ENCODE data around the gene MSN.

The MSN gene

DNA sequence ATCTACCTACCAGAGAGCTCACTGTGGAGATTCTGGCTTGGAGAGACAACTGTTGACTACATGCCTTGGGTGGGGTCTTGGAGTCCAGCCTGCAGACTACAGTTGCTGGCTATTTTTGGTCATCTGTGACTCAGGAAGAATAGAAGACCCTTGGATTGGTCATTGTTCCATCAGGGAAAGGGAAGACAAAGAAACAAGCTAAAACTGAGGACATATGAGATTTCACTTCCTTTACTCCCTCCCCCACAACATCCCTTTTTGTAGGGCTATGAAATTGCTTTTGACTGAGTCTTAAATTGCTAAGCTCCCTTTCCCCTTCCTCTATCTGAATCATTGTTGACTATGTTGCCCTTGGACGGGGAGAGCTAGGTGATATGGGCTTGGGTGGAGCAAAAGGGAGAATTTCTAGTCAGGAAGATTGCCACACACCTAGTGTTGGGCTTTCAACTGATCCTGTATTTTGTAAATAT is 11.7 kb downstream of the MSN start:
- no peak overlapping the region for H3K14ac ChIP-seq (ENCODE audit: low read length)
- no peak overlapping the region for H2BK15ac ChIP-seq (ENCODE audit: low read length)
- peaks cover 0 to 2% of the 10 kb centered on the region in 2 donors for H3K36me3 ChIP-seq (replicated peaks in 1 of 2; ENCODE audit: control insufficient read depth in 2 of 2, insufficient read depth in 2 of 2, low read length in 2 of 2)
- H4K8ac ChIP-seq (ENCODE audit: low read depth, low read length), result no peak overlapping the region
- no peak overlapping the region for H2AK5ac ChIP-seq (ENCODE audit: low read depth, low read length)
- no peak overlapping the region for H2BK12ac ChIP-seq (ENCODE audit: low read length)
- H3K18ac ChIP-seq (ENCODE audit: low read length), result no peak overlapping the region
- no peak overlapping the region for H3K9ac ChIP-seq (ENCODE audit: low read depth, low read length, poor library complexity)
- H3K27ac ChIP-seq (replicated peaks; ENCODE audit: low read length), result no peak overlapping the region
- no peak overlapping the region for H2AFZ ChIP-seq (ENCODE audit: low read length)
- H3K4ac ChIP-seq (ENCODE audit: low read length), result no peak overlapping the region
- no peak overlapping the region for H2BK120ac ChIP-seq (ENCODE audit: low read depth, low read length)
- H3K4me3 ChIP-seq (ENCODE audit: low read length in 2 of 2), result no peak overlapping the region
- no peak overlapping the region for H4K91ac ChIP-seq (ENCODE audit: low read depth, low read length, poor library complexity)
- H3K23ac ChIP-seq (ENCODE audit: low read depth, low read length, poor library complexity), result no peak overlapping the region
- H3K79me1 ChIP-seq (ENCODE audit: low read depth, low read length), result no peaks in the 10 kb centered on the region
- H3K4me1 ChIP-seq (ENCODE audit: control insufficient read depth in 2 of 2, insufficient read depth in 1 of 2, low read depth in 1 of 2, low read length in 2 of 2), result no peaks in the 10 kb centered on the region
- DNase-seq (ENCODE audit: low spot score), result no peak
- H3K4me2 ChIP-seq (ENCODE audit: insufficient read depth, low read length, poor library complexity, severe bottlenecking), result no peak overlapping the region
- H3K9me3 ChIP-seq (replicated peaks in 1 of 2; ENCODE audit: control insufficient read depth in 2 of 2, insufficient read depth in 1 of 2, low read depth in 1 of 2, low read length in 2 of 2), result no peaks in the 10 kb centered on the region
- no CpG with 5 or more reads among the region's 1 CpG for WGBS, 2 donors (ENCODE audit: extremely low coverage in 2 of 2, insufficient read length in 2 of 2, insufficient replicate concordance in 1 of 2)
- no peak overlapping the region for H2BK5ac ChIP-seq (ENCODE audit: low read length)
- no peaks in the 10 kb centered on the region for H3K27me3 ChIP-seq (ENCODE audit: control insufficient read depth in 3 of 3, insufficient read depth in 3 of 3, low read depth in 1 of 3, low read length in 3 of 3)

DNA sequence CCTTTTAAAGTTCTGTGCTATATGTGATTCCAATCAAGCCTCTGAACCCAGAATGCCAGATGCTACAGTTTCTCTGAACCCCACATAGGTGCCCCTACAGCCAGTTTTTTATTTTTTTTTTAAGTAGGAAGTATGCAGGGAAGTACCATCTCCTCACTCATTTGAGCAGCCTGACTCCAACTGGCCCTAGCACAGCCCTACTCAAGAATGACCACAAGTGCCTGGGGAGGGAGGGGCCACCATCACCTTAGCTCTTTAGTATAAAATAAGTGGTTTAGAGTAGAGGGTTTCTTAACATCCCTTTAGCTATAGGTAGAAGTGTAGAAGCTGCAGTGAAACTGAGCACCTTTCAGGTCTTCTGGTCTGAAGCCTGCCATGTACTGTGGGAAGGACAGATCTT is 14.4 kb downstream of the MSN start:
- H4K8ac ChIP-seq (ENCODE audit: low read depth, low read length), result no peak overlapping the region
- no peak for DNase-seq (ENCODE audit: low spot score)
- no peak overlapping the region for H3K4me3 ChIP-seq (ENCODE audit: low read length in 2 of 2)
- H3K23ac ChIP-seq (ENCODE audit: low read depth, low read length, poor library complexity), result no peak overlapping the region
- no peak overlapping the region for H2AK5ac ChIP-seq (ENCODE audit: low read depth, low read length)
- no peak overlapping the region for H3K27ac ChIP-seq (replicated peaks; ENCODE audit: low read length)
- no peak overlapping the region for H2BK120ac ChIP-seq (ENCODE audit: low read depth, low read length)
- no peaks in the 10 kb centered on the region for H3K79me1 ChIP-seq (ENCODE audit: low read depth, low read length)
- no peaks in the 10 kb centered on the region for H3K36me3 ChIP-seq (replicated peaks in 1 of 2; ENCODE audit: control insufficient read depth in 2 of 2, insufficient read depth in 2 of 2, low read length in 2 of 2)
- no peak overlapping the region for H3K18ac ChIP-seq (ENCODE audit: low read length)
- no peaks in the 10 kb centered on the region for H3K9me3 ChIP-seq (replicated peaks in 1 of 2; ENCODE audit: control insufficient read depth in 2 of 2, insufficient read depth in 1 of 2, low read depth in 1 of 2, low read length in 2 of 2)
- H2BK12ac ChIP-seq (ENCODE audit: low read length), result no peak overlapping the region
- no peak overlapping the region for H2AFZ ChIP-seq (ENCODE audit: low read length)
- H3K4me1 ChIP-seq (ENCODE audit: control insufficient read depth in 2 of 2, insufficient read depth in 1 of 2, low read depth in 1 of 2, low read length in 2 of 2), result no peaks in the 10 kb centered on the region
- no peak overlapping the region for H3K9ac ChIP-seq (ENCODE audit: low read depth, low read length, poor library complexity)
- H3K27me3 ChIP-seq (ENCODE audit: control insufficient read depth in 3 of 3, insufficient read depth in 3 of 3, low read depth in 1 of 3, low read length in 3 of 3), result no peaks in the 10 kb centered on the region
- no peak overlapping the region for H3K4me2 ChIP-seq (ENCODE audit: insufficient read depth, low read length, poor library complexity, severe bottlenecking)
- H3K14ac ChIP-seq (ENCODE audit: low read length), result no peak overlapping the region
- H2BK15ac ChIP-seq (ENCODE audit: low read length), result no peak overlapping the region
- H4K91ac ChIP-seq (ENCODE audit: low read depth, low read length, poor library complexity), result no peak overlapping the region
- no peak overlapping the region for H2BK5ac ChIP-seq (ENCODE audit: low read length)
- H3K4ac ChIP-seq (ENCODE audit: low read length), result no peak overlapping the region

DNA sequence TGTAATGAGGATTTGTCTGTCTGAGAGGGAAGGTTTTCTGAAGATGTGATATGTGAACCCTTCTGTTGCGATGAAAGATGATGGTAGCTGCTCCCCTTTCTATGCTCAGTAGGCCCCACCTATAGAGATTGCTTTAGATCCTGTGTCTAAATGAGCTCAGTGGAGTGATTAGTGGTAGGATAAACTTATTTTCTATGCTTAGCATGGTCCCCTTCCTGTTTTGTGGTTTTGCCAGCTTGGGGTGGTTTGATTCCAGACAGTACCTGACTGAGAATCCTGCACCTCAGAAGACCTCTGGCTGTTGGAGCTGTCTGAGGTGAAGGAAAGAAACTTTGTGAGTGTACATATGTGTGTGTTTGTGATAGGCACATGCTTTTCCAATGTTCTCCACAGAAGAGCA is 17.7 kb downstream of the MSN start:
- Histone ChIP-seq H2BK15ac (ENCODE audit: low read length) (no peak overlapping the region), H4K8ac (ENCODE audit: low read depth, low read length) (no peak overlapping the region), H3K4me2 (ENCODE audit: insufficient read depth, low read length, poor library complexity, severe bottlenecking) (no peak overlapping the region), H3K27me3 (ENCODE audit: control insufficient read depth in 3 of 3, insufficient read depth in 3 of 3, low read depth in 1 of 3, low read length in 3 of 3) (no peaks in the 10 kb centered on the region), H3K4me3 (ENCODE audit: low read length in 2 of 2) (no peak overlapping the region), H2BK120ac (ENCODE audit: low read depth, low read length) (no peak overlapping the region), H2AK5ac (ENCODE audit: low read depth, low read length) (no peak overlapping the region), H3K23ac (ENCODE audit: low read depth, low read length, poor library complexity) (no peak overlapping the region), H3K27ac (replicated peaks; ENCODE audit: low read length) (no peak overlapping the region), H2BK5ac (ENCODE audit: low read length) (no peak overlapping the region), H3K9ac (ENCODE audit: low read depth, low read length, poor library complexity) (no peak overlapping the region), H3K4ac (ENCODE audit: low read length) (no peak overlapping the region), H3K9me3 (replicated peaks in 1 of 2; ENCODE audit: control insufficient read depth in 2 of 2, insufficient read depth in 1 of 2, low read depth in 1 of 2, low read length in 2 of 2) (no peaks in the 10 kb centered on the region), H3K14ac (ENCODE audit: low read length) (no peak overlapping the region), H2BK12ac (ENCODE audit: low read length) (no peak overlapping the region), H3K18ac (ENCODE audit: low read length) (no peak overlapping the region), H4K91ac (ENCODE audit: low read depth, low read length, poor library complexity) (no peak overlapping the region), H3K79me1 (ENCODE audit: low read depth, low read length) (peaks cover 3% of the 10 kb centered on the region), H2AFZ (ENCODE audit: low read length) (no peak overlapping the region), H3K36me3 (replicated peaks in 1 of 2; ENCODE audit: control insufficient read depth in 2 of 2, insufficient read depth in 2 of 2, low read length in 2 of 2) (no peaks in the 10 kb centered on the region), H3K4me1 (ENCODE audit: control insufficient read depth in 2 of 2, insufficient read depth in 1 of 2, low read depth in 1 of 2, low read length in 2 of 2) (no peaks in the 10 kb centered on the region)
- no CpG with 5 or more reads among the region's 1 CpG for WGBS, 2 donors (ENCODE audit: extremely low coverage in 2 of 2, insufficient read length in 2 of 2, insufficient replicate concordance in 1 of 2)
- DNase-seq (ENCODE audit: low spot score), result no peak

DNA sequence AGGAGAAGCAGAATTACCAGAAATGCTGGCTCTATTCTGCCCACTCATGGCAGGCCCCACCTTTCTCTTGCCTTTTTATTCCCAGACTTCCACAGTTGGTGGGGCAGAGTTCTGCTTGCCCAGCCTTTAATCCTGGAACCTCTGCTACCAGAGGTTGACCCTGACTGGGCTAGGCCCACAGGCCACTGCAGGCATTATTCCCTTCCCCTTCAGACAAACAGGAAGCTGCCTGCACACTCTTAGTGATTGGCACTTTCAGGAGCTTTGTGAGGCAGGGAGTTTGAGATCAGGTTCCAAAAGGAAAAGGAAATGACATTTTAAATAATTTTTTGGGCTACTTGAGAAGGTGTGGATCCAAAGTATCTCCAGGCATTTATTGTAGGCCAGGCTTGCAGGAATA is 18.8 kb downstream of the MSN start:
- no peak overlapping the region for H3K4me3 ChIP-seq (ENCODE audit: low read length in 2 of 2)
- H4K91ac ChIP-seq (ENCODE audit: low read depth, low read length, poor library complexity), result no peak overlapping the region
- H2BK15ac ChIP-seq (ENCODE audit: low read length), result no peak overlapping the region
- H3K4me2 ChIP-seq (ENCODE audit: insufficient read depth, low read length, poor library complexity, severe bottlenecking), result no peak overlapping the region
- H3K27ac ChIP-seq (replicated peaks; ENCODE audit: low read length), result no peak overlapping the region
- H2BK12ac ChIP-seq (ENCODE audit: low read length), result no peak overlapping the region
- H3K18ac ChIP-seq (ENCODE audit: low read length), result no peak overlapping the region
- no peak overlapping the region for H3K9ac ChIP-seq (ENCODE audit: low read depth, low read length, poor library complexity)
- H3K36me3 ChIP-seq (replicated peaks in 1 of 2; ENCODE audit: control insufficient read depth in 2 of 2, insufficient read depth in 2 of 2, low read length in 2 of 2), result no peaks in the 10 kb centered on the region
- no peaks in the 10 kb centered on the region for H3K9me3 ChIP-seq (replicated peaks in 1 of 2; ENCODE audit: control insufficient read depth in 2 of 2, insufficient read depth in 1 of 2, low read depth in 1 of 2, low read length in 2 of 2)
- no peak overlapping the region for H2AK5ac ChIP-seq (ENCODE audit: low read depth, low read length)
- no peak overlapping the region for H3K4ac ChIP-seq (ENCODE audit: low read length)
- H4K8ac ChIP-seq (ENCODE audit: low read depth, low read length), result no peak overlapping the region
- no peak overlapping the region for H2AFZ ChIP-seq (ENCODE audit: low read length)
- no peak overlapping the region for H3K14ac ChIP-seq (ENCODE audit: low read length)
- no peaks in the 10 kb centered on the region for H3K27me3 ChIP-seq (ENCODE audit: control insufficient read depth in 3 of 3, insufficient read depth in 3 of 3, low read depth in 1 of 3, low read length in 3 of 3)
- H2BK120ac ChIP-seq (ENCODE audit: low read depth, low read length), result no peak overlapping the region
- peaks cover 3% of the 10 kb centered on the region for H3K79me1 ChIP-seq (ENCODE audit: low read depth, low read length)
- H3K23ac ChIP-seq (ENCODE audit: low read depth, low read length, poor library complexity), result no peak overlapping the region
- DNase-seq (ENCODE audit: low spot score), result no peak
- H3K4me1 ChIP-seq (ENCODE audit: control insufficient read depth in 2 of 2, insufficient read depth in 1 of 2, low read depth in 1 of 2, low read length in 2 of 2), result no peaks in the 10 kb centered on the region
- no peak overlapping the region for H2BK5ac ChIP-seq (ENCODE audit: low read length)

Measured in neuronal stem cell (in vitro differentiated cells).